ENCODE data around the gene BMP5.

The BMP5 gene

GRCh38 chr6:55776113-55776512 is 99.3 kb downstream of the BMP5 start:
- Mint-ChIP-seq H3K9me3 (no peaks in the 10 kb centered on the region), H3K36me3 (ENCODE audit: low read depth) (peaks cover 18% of the 10 kb centered on the region), H3K4me1 (peaks cover 33% of the 10 kb centered on the region), H3K27me3 (ENCODE audit: low read depth) (no peaks in the 10 kb centered on the region), H3K27ac (peak overlapping the region in 1 of 3 experiments; percentile 60), H3K4me3 (no peak overlapping the region)
- TF ChIP-seq CTCF (IDR thresholded peaks at IDR 0.05; ENCODE audit: unreplicated experiment in 3 of 3): no peak

DNA sequence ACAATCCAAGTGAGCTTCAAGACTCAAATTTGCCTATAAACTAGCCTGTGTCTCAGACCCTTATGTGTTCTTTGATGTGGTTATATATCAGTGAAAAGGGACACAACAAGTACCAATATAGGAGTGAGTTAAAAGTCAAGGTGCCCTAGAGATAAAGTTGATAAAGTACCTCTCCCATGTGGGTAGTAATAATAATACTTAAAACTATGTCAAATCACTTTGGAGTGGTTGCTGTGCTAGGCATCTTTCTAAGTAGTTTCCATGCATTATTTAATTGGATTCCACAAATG is 100.4 kb downstream of the BMP5 start:
- H3K4me1 Mint-ChIP-seq: peaks cover 33% of the 10 kb centered on the region
- H3K4me3 Mint-ChIP-seq: no peak overlapping the region
- H3K27ac Mint-ChIP-seq: peak overlapping the region in 2 of 3 experiments; percentile 76 to 82
- H3K9me3 Mint-ChIP-seq: no peaks in the 10 kb centered on the region
- H3K36me3 Mint-ChIP-seq (ENCODE audit: low read depth): peaks cover 27% of the 10 kb centered on the region
- TF ChIP-seq CTCF (IDR thresholded peaks at IDR 0.05; ENCODE audit: unreplicated experiment in 3 of 3): no peak
- H3K27me3 Mint-ChIP-seq (ENCODE audit: low read depth): no peaks in the 10 kb centered on the region

GRCh38 chr6:55774286-55775028 is 100.9 kb downstream of the BMP5 start:
- peaks cover 33% of the 10 kb centered on the region for H3K4me1 Mint-ChIP-seq
- no peak overlapping the region for H3K4me3 Mint-ChIP-seq
- no peaks in the 10 kb centered on the region for H3K27me3 Mint-ChIP-seq (ENCODE audit: low read depth)
- H3K27ac Mint-ChIP-seq: peak overlapping the region; percentile 71 to 82 (median 76)
- H3K9me3 Mint-ChIP-seq: no peaks in the 10 kb centered on the region
- H3K36me3 Mint-ChIP-seq (ENCODE audit: low read depth): peaks cover 31% of the 10 kb centered on the region
- TF ChIP-seq CTCF (IDR thresholded peaks at IDR 0.05; ENCODE audit: unreplicated experiment in 3 of 3): no peak

GRCh38 chr6:55773620-55774216 is 101.7 kb downstream of the BMP5 start:
- no peak for TF ChIP-seq CTCF (IDR thresholded peaks at IDR 0.05; ENCODE audit: unreplicated experiment in 3 of 3)
- no peaks in the 10 kb centered on the region for H3K27me3 Mint-ChIP-seq (ENCODE audit: low read depth)
- peak overlapping the region; percentile 71 to 82 (median 76) for H3K27ac Mint-ChIP-seq
- peaks cover 33% of the 10 kb centered on the region for H3K4me1 Mint-ChIP-seq
- no peaks in the 10 kb centered on the region for H3K9me3 Mint-ChIP-seq
- peaks cover 37% of the 10 kb centered on the region for H3K36me3 Mint-ChIP-seq (ENCODE audit: low read depth)
- H3K4me3 Mint-ChIP-seq: no peak overlapping the region

DNA sequence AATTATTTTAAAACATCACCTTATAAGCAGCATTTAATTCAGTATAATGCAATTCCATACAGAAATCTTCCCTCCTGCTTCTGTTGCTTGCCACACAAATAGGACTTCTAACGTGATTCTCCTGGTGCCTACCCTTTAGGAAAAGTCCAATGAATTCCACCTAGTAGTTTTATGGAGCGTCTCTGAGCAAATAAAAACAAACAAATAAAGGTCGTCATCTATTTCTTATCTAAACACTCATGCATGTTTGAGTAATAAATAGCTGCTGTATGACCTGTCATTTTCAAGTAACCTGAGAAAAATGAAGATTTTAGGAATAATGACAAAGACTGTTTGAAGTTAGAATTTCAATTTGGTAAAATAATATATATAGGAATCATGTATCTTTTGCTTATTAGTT is 102.7 kb downstream of the BMP5 start:
- peak overlapping the region in 1 of 3 experiments; percentile 35 for H3K27ac Mint-ChIP-seq
- H3K4me1 Mint-ChIP-seq: peaks cover 33% of the 10 kb centered on the region
- H3K9me3 Mint-ChIP-seq: no peaks in the 10 kb centered on the region
- no peak for TF ChIP-seq CTCF (IDR thresholded peaks at IDR 0.05; ENCODE audit: unreplicated experiment in 3 of 3)
- H3K27me3 Mint-ChIP-seq (ENCODE audit: low read depth): no peaks in the 10 kb centered on the region
- no peak overlapping the region for H3K4me3 Mint-ChIP-seq
- peaks cover 34% of the 10 kb centered on the region for H3K36me3 Mint-ChIP-seq (ENCODE audit: low read depth)

DNA sequence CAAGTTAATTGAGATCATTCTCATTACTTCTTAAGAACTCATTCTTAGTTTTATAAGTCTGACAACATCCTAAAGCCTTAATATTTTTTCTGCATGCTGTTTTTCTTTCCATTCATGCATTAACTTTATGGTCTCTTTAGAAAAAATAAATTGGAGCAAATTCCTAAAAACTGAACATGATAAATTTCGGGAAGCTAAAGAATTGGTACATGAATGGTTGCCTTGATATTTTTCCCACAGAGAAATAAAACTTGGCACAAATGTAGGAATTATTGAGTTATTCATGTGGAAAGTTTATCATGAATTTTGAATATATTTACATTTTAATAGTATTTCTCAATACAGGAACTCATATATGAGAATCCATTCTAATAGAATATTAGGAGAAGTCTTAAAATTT is 115.9 kb downstream of the BMP5 start:
- TF ChIP-seq CTCF (IDR thresholded peaks at IDR 0.05; ENCODE audit: unreplicated experiment in 3 of 3): no peak

More for the DNA sequence above, 115.9 kb downstream of the BMP5 start:
- H3K27me3 Mint-ChIP-seq (ENCODE audit: low read depth): no peaks in the 10 kb centered on the region
- H3K36me3 Mint-ChIP-seq (ENCODE audit: low read depth): peaks cover 38% of the 10 kb centered on the region
- no peak overlapping the region for H3K4me3 Mint-ChIP-seq
- H3K27ac Mint-ChIP-seq: no peak overlapping the region
- H3K9me3 Mint-ChIP-seq: no peaks in the 10 kb centered on the region
- peaks cover 18% of the 10 kb centered on the region for H3K4me1 Mint-ChIP-seq
